Neutrophil (primary cell): ENCODE results near the gene HDAC2.
"Not testable (repeated sequence)": the region's sequence is repeated elsewhere in the genome, so short reads cannot be mapped to it uniquely, and the experiment has no call there.

Experiments used
- H3K27ac ChIP-seq: fragments of 200-600 bp; sonication (generic); 2 replicates; pipeline ENCODE4 v1.5.1; 2016; ENCODE audit warnings: mild to moderate bottlenecking, moderate library complexity
- H3K27me3 ChIP-seq: fragments of 200-600 bp; sonication (generic); 2 replicates; pipeline ENCODE4 v1.6.0; 2016; ENCODE audit warnings: mild to moderate bottlenecking
- H3K36me3 ChIP-seq: fragments of 200-600 bp; sonication (generic); 2 replicates; pipeline ENCODE4 v1.5.1; 2017
- H3K4me1 ChIP-seq, 2 experiments: fragments of 200-600 bp in 1 of 2; sonication (generic) in 1 of 2; 1 replicate in 1 of 2; 2 replicates in 1 of 2; pipeline versions ENCODE4 v1.5.1 to v1.6.1; 2013 to 2016; ENCODE audit warnings: low read depth in 1 of 2, low read length in 1 of 2, mild to moderate bottlenecking in 1 of 2, moderate library complexity in 1 of 2; ENCODE audit not compliant: control insufficient read depth in 1 of 2, insufficient read depth in 1 of 2
- H3K4me3 ChIP-seq, 2 experiments: fragments of 200-600 bp in 1 of 2; sonication (generic) in 1 of 2; 1 replicate in 1 of 2; 2 replicates in 1 of 2; pipeline ENCODE4 v1.5.1; 2013 to 2016; ENCODE audit warnings: low read depth in 1 of 2, low read length in 1 of 2, mild to moderate bottlenecking in 1 of 2, moderate library complexity in 1 of 2
- H3K9me3 ChIP-seq: fragments of 200-600 bp; sonication (generic); 2 replicates; pipeline ENCODE4 v1.5.1; 2016
- TF ChIP-seq, protein P1 (sequence below): fragments of 200-600 bp; sonication (generic); IDR thresholded peaks from 2 replicates; pipeline ENCODE4 v1.5.1; 2016; ENCODE audit warnings: antibody characterized with exemption

Gene HDAC2

DNA sequence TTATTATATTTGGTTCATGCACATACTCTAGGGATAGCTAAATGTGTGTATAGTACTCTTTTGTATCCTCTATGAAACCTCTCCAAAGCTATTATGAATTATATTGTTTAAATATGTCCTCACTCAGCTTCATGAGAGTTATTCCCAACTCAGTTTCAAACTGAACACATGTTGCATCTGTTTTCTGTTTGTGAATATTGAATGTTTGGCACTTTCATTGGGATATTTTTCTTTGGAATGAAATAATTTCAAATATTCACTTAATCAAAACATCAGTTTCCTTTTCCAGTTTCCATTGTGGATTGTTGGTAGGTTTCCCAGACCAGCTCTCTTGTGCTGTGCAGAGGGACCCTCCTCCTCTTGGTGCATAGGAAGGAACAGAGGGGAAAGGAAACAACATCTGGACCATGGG lies 46.6 kb downstream of the HDAC2 start:
- Histone ChIP-seq H3K27ac (no peak overlapping the region), H3K4me3 (no peak overlapping the region), H3K27me3 (no peaks in the 10 kb centered on the region), H3K36me3 (no peaks in the 10 kb centered on the region), H3K4me1 (peaks cover 0 to 2% of the 10 kb centered on the region in 2 experiments), H3K9me3 (no peaks in the 10 kb centered on the region)
- TF ChIP-seq, protein P1, sequence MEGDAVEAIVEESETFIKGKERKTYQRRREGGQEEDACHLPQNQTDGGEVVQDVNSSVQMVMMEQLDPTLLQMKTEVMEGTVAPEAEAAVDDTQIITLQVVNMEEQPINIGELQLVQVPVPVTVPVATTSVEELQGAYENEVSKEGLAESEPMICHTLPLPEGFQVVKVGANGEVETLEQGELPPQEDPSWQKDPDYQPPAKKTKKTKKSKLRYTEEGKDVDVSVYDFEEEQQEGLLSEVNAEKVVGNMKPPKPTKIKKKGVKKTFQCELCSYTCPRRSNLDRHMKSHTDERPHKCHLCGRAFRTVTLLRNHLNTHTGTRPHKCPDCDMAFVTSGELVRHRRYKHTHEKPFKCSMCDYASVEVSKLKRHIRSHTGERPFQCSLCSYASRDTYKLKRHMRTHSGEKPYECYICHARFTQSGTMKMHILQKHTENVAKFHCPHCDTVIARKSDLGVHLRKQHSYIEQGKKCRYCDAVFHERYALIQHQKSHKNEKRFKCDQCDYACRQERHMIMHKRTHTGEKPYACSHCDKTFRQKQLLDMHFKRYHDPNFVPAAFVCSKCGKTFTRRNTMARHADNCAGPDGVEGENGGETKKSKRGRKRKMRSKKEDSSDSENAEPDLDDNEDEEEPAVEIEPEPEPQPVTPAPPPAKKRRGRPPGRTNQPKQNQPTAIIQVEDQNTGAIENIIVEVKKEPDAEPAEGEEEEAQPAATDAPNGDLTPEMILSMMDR: no peak

DNA sequence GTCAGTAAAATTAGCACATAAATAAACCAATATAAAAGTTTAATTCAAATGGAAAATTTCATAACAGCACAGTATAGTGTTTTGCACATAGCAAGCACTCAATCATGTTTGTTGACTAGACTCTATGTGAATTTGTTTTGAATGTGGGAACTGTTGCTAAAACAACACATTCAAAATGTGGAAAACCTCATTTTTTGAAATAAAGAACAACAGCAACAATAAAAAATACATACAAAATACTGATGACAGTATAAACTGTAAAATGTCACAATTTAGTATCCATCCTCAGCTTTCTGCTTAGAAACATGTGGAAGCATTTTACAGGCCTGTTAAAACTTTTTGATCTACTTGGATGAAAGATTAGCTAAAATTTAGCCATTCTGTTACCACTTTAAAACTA lies 47.4 kb downstream of the HDAC2 start:
- Histone ChIP-seq H3K4me1 (peaks cover 0 to 2% of the 10 kb centered on the region in 2 experiments), H3K36me3 (no peaks in the 10 kb centered on the region), H3K27ac (no peak overlapping the region), H3K9me3 (no peaks in the 10 kb centered on the region), H3K4me3 (no peak overlapping the region), H3K27me3 (no peaks in the 10 kb centered on the region)
- TF ChIP-seq, protein P1: no peak

DNA sequence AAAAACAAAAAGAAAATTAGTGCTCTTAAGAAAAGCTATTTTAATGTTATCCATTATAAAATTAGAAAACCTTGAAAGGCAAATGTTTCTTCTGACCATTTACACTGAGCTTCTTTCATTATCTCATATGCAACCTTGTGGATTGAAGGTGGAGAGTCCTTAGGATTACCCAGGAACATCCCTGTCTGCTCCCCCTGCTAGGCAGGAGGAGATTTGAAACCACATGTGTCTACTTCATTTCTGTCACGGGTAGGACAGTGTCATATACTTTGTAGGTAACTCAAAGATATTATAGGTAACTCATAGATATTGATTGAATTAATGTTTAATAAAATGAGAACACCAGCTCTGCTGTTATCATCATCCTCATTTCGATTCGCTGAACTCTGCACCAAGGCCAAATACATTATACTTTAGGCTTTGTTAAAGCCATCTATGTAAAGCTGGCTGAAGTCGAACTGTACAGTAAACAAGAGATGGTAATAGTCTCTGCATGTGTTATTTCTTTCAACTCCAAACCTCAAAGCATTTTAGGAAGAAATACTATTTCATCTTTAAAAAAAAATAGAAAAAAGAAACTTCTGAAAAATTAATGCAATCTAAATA lies 49.5 kb downstream of the HDAC2 start:
- Histone ChIP-seq H3K9me3 (no peaks in the 10 kb centered on the region), H3K27me3 (no peaks in the 10 kb centered on the region), H3K4me3 (no peak overlapping the region), H3K4me1 (peaks cover 0 to 2% of the 10 kb centered on the region in 2 experiments), H3K27ac (no peak overlapping the region), H3K36me3 (no peaks in the 10 kb centered on the region)
- TF ChIP-seq, protein P1: no peak

DNA sequence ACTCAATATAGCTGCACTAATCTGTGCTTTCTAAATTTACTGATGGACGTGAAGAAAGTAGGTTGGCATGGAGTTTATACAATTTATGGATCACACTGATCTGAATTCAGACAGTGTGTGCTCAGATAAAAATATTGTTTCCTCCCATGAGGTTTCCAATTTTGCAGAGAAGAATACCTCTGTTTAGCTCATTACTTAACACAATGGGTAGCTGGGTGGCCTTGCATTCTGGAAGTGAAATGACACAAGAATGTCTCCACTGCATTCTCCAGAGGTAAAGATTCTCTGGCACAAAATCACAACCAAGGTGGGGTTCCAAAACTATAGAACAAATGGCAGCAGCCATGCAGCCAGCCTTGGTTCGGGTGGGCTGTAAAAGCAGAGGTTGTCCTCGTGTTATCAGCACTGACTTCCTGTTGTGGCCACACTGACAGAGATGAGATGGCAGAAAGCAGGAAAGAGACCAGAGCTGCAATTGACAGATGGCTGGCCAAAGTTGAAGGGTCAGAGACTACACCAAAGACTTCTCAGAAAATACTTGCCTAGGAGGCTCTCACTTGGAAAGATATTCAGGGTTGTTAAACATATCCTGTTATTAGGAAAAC lies 50.2 kb downstream of the HDAC2 start:
- no peaks in the 10 kb centered on the region for H3K9me3 ChIP-seq
- H3K27me3 ChIP-seq: no peaks in the 10 kb centered on the region
- no peaks in the 10 kb centered on the region for H3K36me3 ChIP-seq
- H3K4me3 ChIP-seq: no peak overlapping the region
- H3K4me1 ChIP-seq: peaks cover 0 to 2% of the 10 kb centered on the region in 2 experiments
- H3K27ac ChIP-seq: no peak overlapping the region
- TF ChIP-seq, protein P1: no peak

DNA sequence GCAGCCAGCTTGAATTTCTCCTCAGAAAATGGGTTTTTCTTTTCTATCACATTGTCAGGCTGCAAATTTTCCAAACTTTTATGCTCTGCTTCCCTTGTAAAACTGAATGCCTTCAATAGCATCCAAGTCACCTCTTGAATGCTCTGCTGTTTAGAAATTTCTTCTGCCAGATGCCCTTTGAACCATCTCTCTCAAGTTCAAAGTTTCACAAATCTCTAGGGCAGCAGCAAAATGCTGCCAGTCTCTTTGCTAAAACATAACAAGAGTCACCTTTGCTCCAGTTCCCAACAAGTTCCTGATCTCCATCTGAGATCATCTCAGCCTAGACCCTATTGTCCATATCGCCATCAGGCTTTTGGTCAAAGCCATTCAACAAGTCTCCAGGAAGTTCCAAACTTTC lies 60.7 kb downstream of the HDAC2 start:
- not testable (repeated sequence) for H3K4me3 ChIP-seq, H3K27me3 ChIP-seq, H3K9me3 ChIP-seq, H3K27ac ChIP-seq, H3K36me3 ChIP-seq
- peaks cover 9 to 11% of the 10 kb centered on the region in 2 experiments for H3K4me1 ChIP-seq

DNA sequence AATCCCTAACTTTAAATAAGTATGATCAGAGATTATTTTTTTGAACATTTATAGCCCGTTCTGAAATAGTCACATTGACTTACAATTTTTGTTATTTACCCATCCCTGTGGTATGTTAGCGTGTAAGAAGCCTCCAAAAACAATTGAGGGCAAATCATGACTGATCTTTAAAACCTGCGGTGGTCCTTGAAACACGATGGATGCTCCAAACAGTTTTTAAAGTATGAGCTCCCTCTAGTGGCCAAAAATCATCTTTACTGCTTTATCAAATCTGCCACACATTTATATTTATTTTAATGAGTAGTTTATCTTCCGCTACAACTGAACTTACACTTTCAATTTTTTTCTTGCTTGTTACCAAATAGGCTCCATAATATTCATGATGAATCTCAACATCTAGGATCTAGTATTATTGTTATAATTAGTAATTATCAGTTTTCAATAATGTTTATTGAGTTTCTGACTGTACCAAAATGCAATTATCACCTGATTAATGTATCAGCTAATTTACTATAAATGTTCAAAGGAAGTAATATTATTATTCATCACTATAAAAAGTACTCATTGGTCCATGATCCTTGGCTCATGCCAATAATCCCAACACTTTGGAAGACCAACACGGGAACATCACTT lies 61.6 kb downstream of the HDAC2 start:
- H3K27ac ChIP-seq: no peak overlapping the region
- no peaks in the 10 kb centered on the region for H3K9me3 ChIP-seq
- H3K4me3 ChIP-seq: no peak overlapping the region
- peaks cover 9 to 11% of the 10 kb centered on the region in 2 experiments for H3K4me1 ChIP-seq
- TF ChIP-seq, protein P1: peak; percentile 60
- no peaks in the 10 kb centered on the region for H3K27me3 ChIP-seq
- no peaks in the 10 kb centered on the region for H3K36me3 ChIP-seq
